IMR-90 (cell line): ENCODE measurements around the gene FGD5. TPM values are rescaled to one million over a fixed set of nuclear protein-coding genes. Genes with fewer than 3 reads are reported as not detected.

Experiments used
- ATAC-seq: fragments of 200-7000 bp; cut with Tn5 transposase; 2 replicates; pipeline ENCODE4 v1.9.1; 2020; ENCODE audit warnings: low read depth, mild to moderate bottlenecking, moderate library complexity
- BruUV-seq: library from RNA; stranded (reverse); fragments of 400-500 nt; replicated peaks from 2 replicates; lab custom pipeline; 2021; lab: Mats Ljungman, UMichigan
- CTCF ChIA-PET: fragments of 300-600 bp; formaldehyde crosslinking; extraction: SDS; loops from one replicate; lab custom pipeline; 2021; ENCODE audit warnings: antibody characterized with exemption; lab: Yijun Ruan, JAX
- POLR2A ChIA-PET: fragments of 300-600 bp; sonication (Branson Sonifier 250); formaldehyde crosslinking; loops from one replicate; lab custom pipeline; 2022; ENCODE audit warnings: antibody characterized with exemption; ENCODE audit not compliant: unreplicated experiment; lab: Charles Lee
- DNase-seq: peaks from one replicate; pipeline ENCODE4 v3.0.0; 2013
- H2AFZ ChIP-seq: replicated peaks from 2 replicates; pipeline ENCODE3; 2013; ENCODE audit warnings: low read length, mild to moderate bottlenecking; ENCODE audit not compliant: poor library complexity
- H2AK5ac ChIP-seq: 2 replicates; pipeline ENCODE4 v1.6.1; 2013; ENCODE audit warnings: low read depth, low read length, inconsistent platforms
- H2AK9ac ChIP-seq: replicated peaks from 2 replicates; pipeline ENCODE3; 2013; ENCODE audit warnings: mild to moderate bottlenecking, low read depth, low read length, moderate library complexity; ENCODE audit not compliant: poor library complexity
- H2BK120ac ChIP-seq: 2 replicates; pipeline ENCODE4 v1.6.1; 2013; ENCODE audit warnings: low read depth, low read length, inconsistent platforms
- H2BK15ac ChIP-seq: 3 replicates; pipeline ENCODE4 v1.6.1; 2013; ENCODE audit warnings: low read depth, low read length, inconsistent platforms
- H2BK20ac ChIP-seq: 2 replicates; pipeline ENCODE4 v1.6.1; 2013; ENCODE audit warnings: low read depth, mild to moderate bottlenecking, inconsistent platforms, low read length, moderate library complexity
- H2BK5ac ChIP-seq: 2 replicates; pipeline ENCODE4 v1.6.1; 2013; ENCODE audit warnings: mild to moderate bottlenecking, low read depth, low read length, inconsistent platforms; ENCODE audit not compliant: poor library complexity, severe bottlenecking
- H3K14ac ChIP-seq: replicated peaks from 2 replicates; pipeline ENCODE4 v1.6.1; 2013; ENCODE audit warnings: low read depth, low read length, inconsistent platforms
- H3K18ac ChIP-seq: 2 replicates; pipeline ENCODE4 v1.6.1; 2013; ENCODE audit warnings: low read depth, low read length, control low read depth
- H3K23ac ChIP-seq: 2 replicates; pipeline ENCODE4 v1.6.1; 2013; ENCODE audit warnings: low read depth, low read length, inconsistent platforms
- H3K27ac ChIP-seq: 2 replicates; pipeline ENCODE4 v1.5.1; 2013; ENCODE audit warnings: mild to moderate bottlenecking, control low read depth, low read length; ENCODE audit not compliant: insufficient read depth
- H3K27me3 ChIP-seq: 2 replicates; pipeline ENCODE4 v1.6.1; 2013; ENCODE audit warnings: low read length; ENCODE audit not compliant: control insufficient read depth, insufficient read depth
- H3K36me3 ChIP-seq: 2 replicates; pipeline ENCODE4 v1.6.1; 2013; ENCODE audit warnings: low read length, mixed read lengths; ENCODE audit not compliant: control insufficient read depth, insufficient read depth
- H3K4ac ChIP-seq: 2 replicates; pipeline ENCODE4 v1.6.1; 2013; ENCODE audit warnings: low read depth, low read length, inconsistent platforms
- H3K4me1 ChIP-seq: 2 replicates; pipeline ENCODE4 v1.6.1; 2013; ENCODE audit warnings: low read length, mixed read lengths; ENCODE audit not compliant: control insufficient read depth, insufficient read depth
- H3K4me2 ChIP-seq: 2 replicates; pipeline ENCODE4 v1.6.1; 2013; ENCODE audit warnings: low read depth, mild to moderate bottlenecking, control low read depth, low read length, moderate library complexity
- H3K4me3 ChIP-seq: 2 replicates; pipeline ENCODE4 v1.5.1; 2013; ENCODE audit warnings: low read depth, mild to moderate bottlenecking, control low read depth, low read length, moderate library complexity; ENCODE audit not compliant: insufficient read depth
- H3K56ac ChIP-seq: 2 replicates; pipeline ENCODE4 v1.6.1; 2013; ENCODE audit warnings: low read length, inconsistent platforms; ENCODE audit not compliant: insufficient read depth; ENCODE audit errors: extremely low read depth
- H3K79me1 ChIP-seq, 2 experiments: 2 replicates each; pipeline ENCODE4 v1.6.1; 2013; ENCODE audit warnings: low read length in 2 of 2, inconsistent platforms in 1 of 2, low read depth in 1 of 2
- H3K9ac ChIP-seq: 2 replicates; pipeline ENCODE4 v1.6.1; 2013; ENCODE audit warnings: low read depth, low read length, control low read depth
- H3K9me1 ChIP-seq: 2 replicates; pipeline ENCODE4 v1.6.1; 2013; ENCODE audit warnings: low read length, inconsistent platforms; ENCODE audit not compliant: insufficient read depth
- H3K9me3 ChIP-seq: 2 replicates; pipeline ENCODE4 v1.6.1; 2013; ENCODE audit warnings: low read length; ENCODE audit not compliant: control insufficient read depth, insufficient read depth
- H4K20me1 ChIP-seq: 2 replicates; pipeline ENCODE4 v1.6.1; 2013; ENCODE audit warnings: low read length, inconsistent platforms; ENCODE audit not compliant: insufficient read depth
- H4K5ac ChIP-seq: 2 replicates; pipeline ENCODE4 v1.6.1; 2013; ENCODE audit warnings: mild to moderate bottlenecking, low read depth, low read length, control low read depth
- H4K8ac ChIP-seq, 2 experiments: 2 replicates each; pipeline ENCODE4 v1.6.1; 2013; ENCODE audit warnings: low read depth in 2 of 2, low read length in 2 of 2, control low read depth in 1 of 2, inconsistent platforms in 1 of 2
- H4K91ac ChIP-seq: 2 replicates; pipeline ENCODE4 v1.6.1; 2013; ENCODE audit warnings: low read depth, low read length, inconsistent platforms; ENCODE audit not compliant: insufficient read depth
- BHLHE40 ChIP-seq: fragments of 150-350 bp; IDR thresholded peaks from 2 replicates; pipeline ENCODE4 v1.6.1; 2016; ENCODE audit warnings: mild to moderate bottlenecking, low read depth, low read length
- CEBPB ChIP-seq: IDR thresholded peaks from 2 replicates; pipeline ENCODE4 v1.6.1; 2012; ENCODE audit warnings: low read depth, low read length, improper control_type of control experiment
- CTCF ChIP-seq: conservative IDR thresholded peaks from 2 replicates; pipeline ENCODE4 v1.5.1; 2012; ENCODE audit warnings: mild to moderate bottlenecking, low read depth, low read length, improper control_type of control experiment
- ELK1 ChIP-seq: fragments of 150-350 bp; IDR thresholded peaks from 2 replicates; pipeline ENCODE4 v1.6.1; 2016; ENCODE audit warnings: low read depth, mild to moderate bottlenecking, low read length, moderate library complexity, borderline replicate concordance
- FOS ChIP-seq: fragments of 150-350 bp; IDR thresholded peaks from 2 replicates; pipeline ENCODE4 v1.6.1; 2016; ENCODE audit warnings: low read depth, low read length
- MAZ ChIP-seq: IDR thresholded peaks from 2 replicates; pipeline ENCODE4 v1.6.1; 2012; ENCODE audit warnings: low read depth, mild to moderate bottlenecking, low read length, improper control_type of control experiment, moderate library complexity, borderline replicate concordance
- MXI1 ChIP-seq: IDR thresholded peaks from 2 replicates; pipeline ENCODE4 v1.6.1; 2012; ENCODE audit warnings: low read depth, mild to moderate bottlenecking, low read length, moderate library complexity, borderline replicate concordance
- NFE2L2 ChIP-seq: fragments of 150-350 bp; IDR thresholded peaks from 2 replicates; pipeline ENCODE4 v1.6.1; 2016; ENCODE audit warnings: low read depth, mild to moderate bottlenecking, low read length
- POLR2A ChIP-seq: IDR thresholded peaks from 2 replicates; pipeline ENCODE4 v1.6.1; 2012; ENCODE audit warnings: mild to moderate bottlenecking, low read depth, low read length
- RAD21 ChIP-seq: IDR thresholded peaks from 2 replicates; pipeline ENCODE4 v1.6.1; 2012; ENCODE audit warnings: low read length, improper control_type of control experiment
- RCOR1 ChIP-seq: IDR thresholded peaks from 2 replicates; pipeline ENCODE4 v1.6.1; 2012; ENCODE audit warnings: mild to moderate bottlenecking, low read length, improper control_type of control experiment; ENCODE audit not compliant: insufficient replicate concordance
- SMC3 ChIP-seq: fragments of 150-350 bp; IDR thresholded peaks from 2 replicates; pipeline ENCODE4 v1.6.1; 2016; ENCODE audit warnings: low read depth, mild to moderate bottlenecking, antibody characterized with exemption, low read length, moderate library complexity
- USF2 ChIP-seq: fragments of 150-350 bp; IDR thresholded peaks from 2 replicates; pipeline ENCODE4 v1.6.1; 2017; ENCODE audit warnings: mild to moderate bottlenecking, antibody characterized with exemption, low read length, low read depth
- WGBS, 2 experiments: methylation state at CpG; one replicate each; pipeline versions ENCODE4 v1.1.5 to v1.1.7; 2013; ENCODE audit warnings: missing lambda C conversion rate in 2 of 2; ENCODE audit not compliant: insufficient read length in 1 of 2; ENCODE audit errors: extremely low coverage in 2 of 2; 5-methylcytosine and 5-hydroxymethylcytosine counted together
- dilution Hi-C: fragments of 300-500 bp; cut with HindIII; formaldehyde crosslinking; loops from one replicate; pipeline ENCODE4 v1.14.3; 2018; ENCODE audit warnings: low sequenced_read_pairs; ENCODE audit not compliant: unreplicated experiment
- in situ Hi-C: fragments of 300-500 bp; cut with MboI; formaldehyde crosslinking; loops from 3 replicates; pipeline ENCODE4 v1.14.3; 2019; ENCODE audit warnings: low sequenced_read_pairs, inconsistent platforms, mixed read lengths
- intact Hi-C: fragments of 100-400 bp; cut with micrococcal nuclease; formaldehyde crosslinking; loops from 2 replicates; pipeline ENCODE4 v1.10.0; 2022
- polyA plus RNA-seq, 3 experiments: library from polyadenylated mRNA; depleted of rRNA; stranded (reverse); fragments of >200 nt; gene quantifications; 2 replicates each; pipeline ENCODE4 v1.2.3, GENCODE V29; 2012; ENCODE audit warnings: low replicate concordance in 1 of 3
- total RNA-seq: library from RNA; depleted of rRNA; stranded (reverse); fragments of >200 nt; gene quantifications from 2 replicates; pipeline ENCODE4 v1.2.3, GENCODE V29; 2012

The FGD5 gene
- total and polyA plus RNA-seq, 2 of the 4 experiments (the other 2 are of a cell fraction) = not detected

- CTCF ChIA-PET = no interaction called here
- WGBS, 2 experiments = no CpG with 5 or more reads among the region's 5 CpGs
- no peak overlapping the region for H3K4ac ChIP-seq
Measured at GRCh38 chr3:14789221-14789620, 29.5 kb upstream of the FGD5 start.

More at GRCh38 chr3:14789221-14789620, 29.5 kb upstream of the FGD5 start:
- no peaks in the 10 kb centered on the region for H3K9me3 ChIP-seq
- DNase-seq = no peak
- no peak overlapping the region for H2BK120ac ChIP-seq
- peaks cover 21% of the 10 kb centered on the region for H3K27me3 ChIP-seq
- in situ Hi-C loops = no loop called here
- H2AK9ac ChIP-seq = no peak overlapping the region
- H3K23ac ChIP-seq = no peak overlapping the region
- no peak overlapping the region for H4K8ac ChIP-seq
- POLR2A ChIA-PET = no interaction called here
- H3K56ac ChIP-seq = no peak overlapping the region
- H3K4me2 ChIP-seq = no peak overlapping the region
- no peak overlapping the region for H3K18ac ChIP-seq
- H3K9ac ChIP-seq = no peak overlapping the region
- H3K79me1 ChIP-seq = no peaks in the 10 kb centered on the region
- BruUV-seq = no TSS peak
- H3K4me1 ChIP-seq = no peaks in the 10 kb centered on the region
- no peak overlapping the region for H2AK5ac ChIP-seq
- dilution Hi-C loops = no loop called here
- H3K14ac ChIP-seq = no peak overlapping the region
- H2AFZ ChIP-seq = no peak overlapping the region
- no peak overlapping the region for H4K5ac ChIP-seq
- H2BK5ac ChIP-seq = no peak overlapping the region
- H3K9me1 ChIP-seq = no peaks in the 10 kb centered on the region
- no peak overlapping the region for H3K27ac ChIP-seq
- no peaks in the 10 kb centered on the region for H4K20me1 ChIP-seq
- no peak for TF ChIP-seq CEBPB
- no peak for TF ChIP-seq FOS
- no peak for TF ChIP-seq CTCF
- no peak for TF ChIP-seq RCOR1
- TF ChIP-seq RAD21 = no peak
- no peak for TF ChIP-seq NFE2L2
- no peak for TF ChIP-seq SMC3
- TF ChIP-seq MXI1 = no peak
- TF ChIP-seq POLR2A = no peak
- TF ChIP-seq MAZ = no peak
- no peak for TF ChIP-seq USF2
- TF ChIP-seq BHLHE40 = no peak
- TF ChIP-seq ELK1 = no peak
- H3K36me3 ChIP-seq = no peaks in the 10 kb centered on the region
- no peak overlapping the region for H3K4me3 ChIP-seq
- no peak overlapping the region for H2BK20ac ChIP-seq
- H4K91ac ChIP-seq = no peak overlapping the region
- H2BK15ac ChIP-seq = no peak overlapping the region
- no peak for ATAC-seq
- intact Hi-C loops = no loop called here
